Measurements from ENCODE around the gene FAM110A.
A peak's percentile ranks its signal among the peaks of the same experiment; 100 is the strongest.

The FAM110A gene

DNA sequence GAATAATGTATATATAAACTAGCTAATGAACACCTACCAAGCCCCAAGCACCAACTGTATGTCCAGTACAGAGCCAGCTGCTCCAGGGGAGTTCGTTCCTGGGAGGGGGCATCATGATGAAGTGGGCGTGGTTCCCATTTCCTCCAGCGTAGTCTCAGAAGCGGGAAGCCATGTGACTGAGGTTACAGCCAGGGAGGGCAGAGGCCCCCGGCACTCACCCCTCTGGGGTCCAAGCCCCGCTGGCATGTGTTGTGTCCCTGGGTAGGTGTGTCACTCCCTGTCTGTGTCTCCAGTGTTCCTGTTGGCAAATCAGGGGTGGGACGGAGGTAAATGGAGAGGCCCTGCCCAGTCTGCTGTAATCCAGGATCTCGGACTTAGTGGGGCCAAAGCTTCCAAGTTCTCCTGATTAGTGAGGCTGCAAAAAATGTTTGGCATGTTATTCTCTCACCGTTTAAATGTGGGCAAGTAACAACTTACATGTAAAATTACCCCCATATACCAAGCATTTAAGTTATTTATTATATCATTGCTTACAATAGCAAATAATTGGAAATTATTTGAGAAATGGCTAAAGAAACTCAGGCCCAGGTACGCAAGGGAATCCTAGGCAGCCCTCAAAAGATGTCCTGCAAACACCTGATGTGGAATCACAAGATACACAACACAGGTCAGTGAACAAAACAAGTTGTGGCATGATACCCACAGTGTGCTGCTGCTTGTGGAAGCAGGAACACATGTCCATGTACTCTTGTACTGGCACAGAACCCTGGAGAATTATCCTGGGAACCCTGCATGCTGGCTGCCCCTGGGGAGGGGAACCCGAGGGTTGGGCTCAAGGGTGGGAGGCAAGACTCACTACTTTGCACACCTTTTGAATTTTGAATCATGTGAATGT is 22.2 kb downstream of the FAM110A start:
- TF ChIP-seq, protein P1, sequence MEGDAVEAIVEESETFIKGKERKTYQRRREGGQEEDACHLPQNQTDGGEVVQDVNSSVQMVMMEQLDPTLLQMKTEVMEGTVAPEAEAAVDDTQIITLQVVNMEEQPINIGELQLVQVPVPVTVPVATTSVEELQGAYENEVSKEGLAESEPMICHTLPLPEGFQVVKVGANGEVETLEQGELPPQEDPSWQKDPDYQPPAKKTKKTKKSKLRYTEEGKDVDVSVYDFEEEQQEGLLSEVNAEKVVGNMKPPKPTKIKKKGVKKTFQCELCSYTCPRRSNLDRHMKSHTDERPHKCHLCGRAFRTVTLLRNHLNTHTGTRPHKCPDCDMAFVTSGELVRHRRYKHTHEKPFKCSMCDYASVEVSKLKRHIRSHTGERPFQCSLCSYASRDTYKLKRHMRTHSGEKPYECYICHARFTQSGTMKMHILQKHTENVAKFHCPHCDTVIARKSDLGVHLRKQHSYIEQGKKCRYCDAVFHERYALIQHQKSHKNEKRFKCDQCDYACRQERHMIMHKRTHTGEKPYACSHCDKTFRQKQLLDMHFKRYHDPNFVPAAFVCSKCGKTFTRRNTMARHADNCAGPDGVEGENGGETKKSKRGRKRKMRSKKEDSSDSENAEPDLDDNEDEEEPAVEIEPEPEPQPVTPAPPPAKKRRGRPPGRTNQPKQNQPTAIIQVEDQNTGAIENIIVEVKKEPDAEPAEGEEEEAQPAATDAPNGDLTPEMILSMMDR (IDR thresholded peaks at IDR 0.05; ENCODE audit: low read depth, low read length) = no peak
- DNase-seq (ENCODE audit: extremely low read depth, low read depth) = no peak

DNA sequence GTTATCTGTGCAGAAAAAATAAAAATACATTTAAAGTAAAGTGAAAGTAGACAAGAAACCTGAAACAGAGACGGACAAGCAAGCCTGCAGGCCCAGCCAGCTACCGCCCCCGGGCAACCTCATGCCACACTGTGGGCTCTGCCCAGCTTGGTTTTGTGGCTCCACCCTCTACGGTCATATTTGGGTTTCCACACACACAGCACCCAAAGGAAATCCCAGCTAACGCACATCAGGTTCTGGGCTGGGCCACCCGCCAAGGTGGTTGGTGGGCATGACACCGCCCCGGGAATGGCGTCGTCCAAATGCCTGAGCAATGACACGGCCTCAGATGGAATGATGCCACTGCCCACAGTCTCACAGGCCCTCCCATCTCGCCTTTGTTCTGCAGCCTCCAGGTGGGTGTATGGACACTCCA is 22.9 kb downstream of the FAM110A start:
- peak; percentile 29 for DNase-seq (ENCODE audit: extremely low read depth, low read depth)
- TF ChIP-seq, protein P1 (IDR thresholded peaks at IDR 0.05; ENCODE audit: low read depth, low read length) = no peak

DNA sequence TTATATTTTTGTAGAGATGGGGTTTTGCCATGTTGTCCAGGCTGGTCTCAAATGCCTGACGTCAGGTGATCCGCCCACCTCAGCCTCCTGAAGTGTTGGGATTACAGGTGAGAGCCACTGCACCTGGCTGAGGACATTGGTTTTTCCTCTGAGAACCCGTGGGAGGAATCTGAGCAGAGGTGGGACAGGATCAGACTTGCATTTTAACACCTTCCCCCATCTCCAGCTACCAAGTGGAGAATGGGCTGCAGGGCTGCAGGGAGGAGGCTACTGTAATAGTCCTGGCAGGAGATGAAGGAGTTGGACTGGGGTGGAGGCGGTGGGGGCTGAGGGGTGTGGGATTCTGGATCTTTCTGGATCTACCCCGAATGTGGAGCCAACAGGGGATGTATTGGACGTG is 24.5 kb downstream of the FAM110A start:
- no peak for DNase-seq (ENCODE audit: extremely low read depth, low read depth)
- TF ChIP-seq, protein P1 (IDR thresholded peaks at IDR 0.05; ENCODE audit: low read depth, low read length) = no peak

DNA sequence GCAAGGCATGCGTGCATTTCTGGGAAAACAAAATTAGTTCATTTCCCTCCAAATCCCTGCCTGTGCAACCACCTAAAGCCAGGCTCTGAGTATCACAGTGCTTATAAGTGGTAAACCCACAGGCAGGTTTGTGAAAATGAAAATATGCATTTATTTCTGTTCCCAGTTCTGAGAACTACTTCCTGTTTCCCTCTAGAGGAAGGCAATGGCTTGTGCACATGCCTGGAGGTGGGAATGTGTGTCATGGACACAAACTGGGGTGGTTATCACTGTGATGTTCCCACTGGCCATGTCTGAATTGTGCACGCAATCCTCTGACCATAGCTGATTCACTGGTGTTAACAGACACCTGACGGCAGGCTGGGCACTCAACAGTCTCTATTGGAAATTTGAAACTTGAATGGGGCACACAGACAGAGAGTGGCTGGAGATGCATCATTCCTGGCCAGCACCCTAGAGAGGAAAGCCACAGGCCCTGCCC is 26.3 kb downstream of the FAM110A start:
- TF ChIP-seq, protein P1 (IDR thresholded peaks at IDR 0.05; ENCODE audit: low read depth, low read length) = no peak

DNA sequence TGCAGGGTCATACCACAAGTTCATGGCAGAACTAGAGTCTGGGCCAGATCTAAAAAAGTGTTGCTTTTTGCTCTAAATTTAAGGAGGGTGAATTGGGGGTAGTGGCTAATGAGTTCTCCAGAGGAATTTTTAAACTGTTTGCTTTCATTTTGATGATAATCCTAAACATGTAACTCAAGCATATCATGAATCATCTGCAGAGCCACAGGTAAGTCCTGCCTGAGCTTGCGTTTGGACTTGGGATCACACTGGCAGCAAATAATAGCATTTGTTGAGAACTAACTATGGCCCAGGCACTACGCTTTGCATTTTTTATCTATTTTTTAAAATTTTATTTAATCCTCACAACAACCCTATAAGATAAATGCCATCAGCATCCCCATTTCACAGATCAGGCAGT is 27.4 kb downstream of the FAM110A start:
- TF ChIP-seq, protein P1 (IDR thresholded peaks at IDR 0.05; ENCODE audit: low read depth, low read length) = no peak
- no peak for DNase-seq (ENCODE audit: extremely low read depth, low read depth)

More for the DNA sequence above, 26.3 kb downstream of the FAM110A start:
- no peak for DNase-seq (ENCODE audit: extremely low read depth, low read depth)

DNA sequence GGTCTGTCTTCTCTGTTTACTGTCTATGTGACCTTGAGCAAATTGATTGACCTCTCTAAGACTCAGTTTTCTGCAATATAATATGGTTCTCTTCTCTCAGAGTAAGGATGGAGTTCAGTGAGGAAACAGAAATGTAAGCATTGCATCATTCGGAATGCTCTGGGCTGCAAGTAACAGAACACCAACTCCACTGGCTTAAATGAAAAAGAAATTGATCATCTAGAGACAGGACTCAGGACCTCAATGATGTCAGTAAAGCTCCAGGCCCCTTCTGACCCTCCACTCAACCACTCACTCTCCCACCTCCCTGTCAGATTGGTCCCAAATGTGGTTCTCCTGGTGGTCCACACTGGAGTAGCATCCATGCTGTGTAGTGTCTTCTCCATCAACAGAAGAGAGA is 31.9 kb downstream of the FAM110A start:
- no peak for DNase-seq (ENCODE audit: extremely low read depth, low read depth)
- TF ChIP-seq, protein P1 (IDR thresholded peaks at IDR 0.05; ENCODE audit: low read depth, low read length) = no peak

DNA sequence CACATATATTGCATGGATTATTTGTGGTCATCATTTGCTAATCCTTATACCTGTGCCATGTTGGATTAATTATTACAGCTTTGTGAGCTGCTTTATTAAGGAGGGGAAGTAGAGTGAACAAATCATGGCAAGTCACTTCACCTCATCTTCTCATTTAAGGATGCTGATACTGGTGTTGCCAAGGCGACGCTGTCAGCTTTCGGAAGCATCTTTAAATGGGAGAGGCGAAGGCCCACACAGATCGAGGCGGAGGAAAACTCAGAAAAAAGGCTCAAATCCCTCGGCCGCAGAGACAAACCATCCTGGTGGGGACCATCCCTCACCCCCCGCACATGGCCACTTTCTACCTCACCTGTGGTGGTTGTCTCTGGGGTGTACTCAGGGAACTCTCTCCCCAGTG is 34.8 kb downstream of the FAM110A start:
- DNase-seq (ENCODE audit: extremely low read depth, low read depth) = no peak
- TF ChIP-seq, protein P1 (IDR thresholded peaks at IDR 0.05; ENCODE audit: low read depth, low read length) = no peak

All from AG09319 (cell line).